Central memory CD4-positive, alpha-beta T cell (primary cell): ENCODE data around the gene PHACTR4.
"Not testable (repeated sequence)": the region's sequence is repeated elsewhere in the genome, so short reads cannot be mapped to it uniquely, and the experiment has no call there.

Experiments used
- DNase-seq: peaks from one replicate; pipeline ENCODE4 v3.0.0; 2022

The PHACTR4 gene

DNA sequence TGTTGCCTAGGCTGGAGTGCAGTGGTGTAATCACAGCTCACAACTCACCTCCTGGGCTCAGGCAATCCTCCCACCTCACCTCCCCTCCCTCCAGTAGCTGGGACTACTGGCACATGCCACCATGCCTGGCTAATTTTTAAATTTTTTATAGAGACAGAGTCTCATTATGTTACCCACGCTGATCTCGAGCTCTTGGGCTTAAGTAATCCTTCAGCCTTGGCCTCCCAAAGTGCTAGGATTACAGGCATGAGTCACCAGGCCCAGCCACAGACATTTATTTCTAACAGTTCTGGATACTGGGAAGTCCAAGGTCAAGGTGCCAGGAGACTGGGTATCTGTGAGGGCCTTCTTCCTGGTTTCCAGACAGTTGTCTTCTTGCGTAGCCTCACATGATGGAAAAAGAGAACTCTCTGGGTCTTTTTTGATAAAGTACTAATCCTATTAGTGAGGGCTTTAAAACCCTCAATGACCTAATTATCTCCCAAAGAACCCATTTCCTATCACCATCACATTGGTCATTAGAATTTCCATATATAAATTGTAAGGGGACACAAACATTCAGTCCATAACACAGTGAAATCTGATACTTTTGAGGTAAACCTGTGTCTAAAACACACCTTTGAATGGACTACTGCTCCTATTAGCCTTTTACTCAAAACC is 67.9 kb downstream of the PHACTR4 start:
- no peak for DNase-seq

DNA sequence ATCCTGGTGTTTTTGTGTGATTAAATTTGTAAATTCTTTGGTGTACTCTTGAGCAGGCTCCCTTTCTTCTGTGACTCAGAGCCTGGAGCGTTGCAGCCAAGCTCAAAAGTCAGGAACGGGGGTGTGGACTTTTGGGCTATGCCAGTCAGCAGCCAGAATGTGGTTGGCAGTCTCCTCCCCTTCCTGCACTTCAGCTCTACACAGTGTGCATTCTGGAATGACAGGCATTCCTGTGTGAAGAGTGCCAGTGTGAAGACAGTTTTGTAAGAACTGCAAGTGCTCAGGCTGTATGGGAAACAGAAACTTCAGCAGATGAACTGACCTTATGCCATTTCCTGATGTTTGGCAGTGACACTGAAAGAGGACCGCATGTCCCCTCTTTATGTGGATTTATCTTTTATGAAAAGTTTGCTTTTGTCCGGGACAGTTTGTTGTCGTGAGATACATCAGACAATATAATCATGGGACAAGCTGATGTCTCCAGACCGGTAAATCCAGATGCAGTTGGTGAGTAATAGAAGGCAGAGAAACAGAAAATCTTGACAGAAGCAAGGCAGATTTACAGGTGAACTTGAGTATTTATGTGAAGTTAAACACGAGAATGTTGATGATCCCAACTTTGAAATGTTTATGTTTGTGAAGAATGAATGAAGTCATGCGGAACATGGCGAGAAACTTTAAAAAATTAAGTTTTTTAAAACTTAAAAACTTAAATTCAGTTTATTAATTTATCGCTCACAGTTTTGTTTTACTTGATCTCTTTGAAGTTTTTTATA is 68.6 kb downstream of the PHACTR4 start:
- no peak for DNase-seq

DNA sequence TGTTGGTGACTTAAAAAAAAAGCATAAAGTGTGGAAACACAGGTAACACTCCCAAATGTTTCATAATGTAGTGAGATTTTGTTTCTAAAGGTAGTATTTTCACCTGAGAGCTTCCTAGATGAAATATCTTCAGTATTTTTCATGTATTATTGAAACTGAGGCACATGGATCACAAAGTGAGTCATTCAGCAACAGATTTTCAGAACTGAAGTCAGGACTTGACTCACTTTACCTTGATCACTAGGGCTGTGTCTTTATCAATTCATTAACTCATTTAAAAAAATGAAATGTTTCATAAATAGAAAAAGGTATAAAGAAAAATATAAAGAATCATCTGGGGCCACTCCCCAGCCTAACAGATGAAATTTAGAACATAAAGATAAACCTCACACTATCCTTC is 69.8 kb downstream of the PHACTR4 start:
- no peak for DNase-seq

DNA sequence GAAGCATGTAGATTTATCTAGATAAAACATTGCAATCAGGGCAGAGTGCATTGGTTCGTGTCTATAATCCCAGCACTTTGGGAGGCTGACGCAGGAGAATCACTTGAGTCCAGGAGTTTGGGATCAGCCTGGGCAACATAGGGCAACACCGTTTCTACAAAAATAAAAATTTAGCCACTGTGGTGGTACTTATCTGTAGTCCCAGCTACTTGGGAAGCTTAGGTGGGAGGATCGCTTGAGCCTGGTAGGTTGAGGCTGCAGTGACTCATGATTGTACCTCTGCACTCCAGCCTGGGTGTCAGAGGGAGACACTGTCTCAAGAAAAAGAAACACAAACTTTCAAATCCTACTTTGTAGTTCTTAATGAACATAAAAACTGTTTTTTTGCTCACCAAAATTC is 72.1 kb downstream of the PHACTR4 start:
- no peak for DNase-seq

DNA sequence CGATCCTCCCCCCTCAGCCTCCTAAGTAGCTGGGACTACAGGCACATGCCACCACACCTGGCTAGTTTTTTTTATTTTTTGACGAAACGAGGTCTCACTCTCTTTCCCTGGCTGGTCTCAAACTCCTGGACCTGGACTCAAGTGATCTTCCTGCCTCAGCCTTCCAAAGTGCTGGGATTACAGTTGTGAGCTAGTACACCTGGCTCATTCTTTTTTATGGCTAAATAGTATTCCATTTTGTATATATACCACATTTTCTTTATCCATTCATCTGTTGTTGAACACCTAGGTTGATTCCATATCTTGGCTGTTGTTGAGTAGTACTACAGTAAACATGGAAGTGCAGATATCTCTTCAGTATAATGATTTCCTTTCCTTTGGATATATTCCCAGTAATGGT is 74.0 kb downstream of the PHACTR4 start:
- no peak for DNase-seq

DNA sequence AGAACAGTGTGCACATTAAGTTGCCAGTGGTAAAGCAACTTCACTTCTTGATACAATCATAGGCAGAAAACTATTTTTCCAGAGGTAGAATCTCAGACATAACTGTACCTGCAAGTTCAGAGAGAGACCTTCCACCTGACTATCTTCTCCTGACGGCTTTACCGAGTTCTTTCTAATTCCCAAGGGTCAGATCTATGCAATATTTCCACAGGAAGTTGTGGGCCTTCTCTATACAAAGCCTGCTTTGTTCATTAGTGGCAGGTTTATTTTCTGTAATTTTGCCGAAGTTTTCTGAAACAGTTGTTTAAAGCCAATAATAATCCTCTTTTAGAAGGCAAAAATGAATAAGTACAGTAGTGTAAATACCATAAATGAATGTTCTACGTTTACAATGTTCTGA is 78.1 kb downstream of the PHACTR4 start:
- no peak for DNase-seq

DNA sequence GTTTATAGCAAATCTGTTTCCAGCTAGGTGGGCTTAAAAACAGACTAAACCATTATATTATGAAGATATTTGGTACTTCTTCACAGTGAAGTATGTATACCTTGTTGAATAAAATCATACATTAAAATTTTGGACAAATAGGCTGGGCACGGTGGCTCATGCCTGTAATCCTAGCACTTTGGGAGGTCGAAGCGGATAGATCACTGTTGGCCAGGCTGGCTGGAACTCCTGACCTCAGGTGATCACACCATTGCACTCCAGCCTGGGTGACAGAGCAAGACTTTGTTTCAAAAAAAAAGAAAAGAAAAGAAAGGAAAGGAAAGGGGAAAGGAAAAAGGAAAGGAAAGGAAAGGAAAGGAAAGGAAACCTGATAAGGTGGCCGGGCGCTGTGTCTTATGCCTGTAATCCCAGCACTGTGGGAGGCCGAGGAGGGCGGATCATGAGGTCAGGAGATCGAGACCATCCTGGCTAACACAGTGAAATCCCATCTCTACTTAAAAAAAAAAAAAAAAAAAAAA is 78.6 kb downstream of the PHACTR4 start:
- not testable (repeated sequence) for DNase-seq

DNA sequence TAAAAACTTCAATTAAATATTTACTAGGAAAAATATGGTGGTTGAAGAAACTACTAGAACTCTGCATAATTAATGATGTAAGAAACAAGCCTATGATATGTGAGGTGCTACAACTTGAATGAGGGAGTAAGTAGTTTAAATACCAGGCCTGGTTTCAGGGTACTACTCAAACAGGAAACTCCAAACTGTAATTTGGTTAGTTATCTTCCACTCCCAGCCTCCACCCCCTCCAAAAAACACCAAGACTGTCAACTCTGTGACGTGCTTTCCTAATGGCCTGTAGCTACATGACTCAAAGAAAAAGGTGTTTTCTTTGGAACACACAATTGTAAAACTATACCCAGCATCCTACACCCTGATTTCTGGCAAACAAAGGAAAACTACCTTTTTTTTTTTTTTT is 80.4 kb downstream of the PHACTR4 start:
- peak; percentile 11 for DNase-seq

DNA sequence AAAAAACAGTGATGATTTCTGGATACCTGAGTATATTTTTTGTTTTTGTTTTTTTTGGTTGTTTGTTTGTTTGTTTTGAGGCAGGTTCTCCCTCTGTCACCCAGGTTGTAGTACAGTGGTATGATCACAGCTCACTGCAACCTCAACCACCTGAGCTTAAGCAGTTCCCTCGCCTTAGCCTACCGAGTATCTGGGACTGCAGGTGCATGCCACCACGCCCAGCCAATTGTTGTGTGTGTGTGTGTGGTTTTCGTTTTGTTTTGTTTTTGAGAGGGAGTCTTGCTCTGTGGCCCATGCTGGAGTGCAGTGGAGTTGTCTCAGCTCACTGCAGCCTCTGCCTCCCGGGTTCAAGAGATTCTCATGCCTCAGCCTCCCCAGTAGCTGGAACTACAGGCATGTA is 81.0 kb downstream of the PHACTR4 start:
- no peak for DNase-seq

DNA sequence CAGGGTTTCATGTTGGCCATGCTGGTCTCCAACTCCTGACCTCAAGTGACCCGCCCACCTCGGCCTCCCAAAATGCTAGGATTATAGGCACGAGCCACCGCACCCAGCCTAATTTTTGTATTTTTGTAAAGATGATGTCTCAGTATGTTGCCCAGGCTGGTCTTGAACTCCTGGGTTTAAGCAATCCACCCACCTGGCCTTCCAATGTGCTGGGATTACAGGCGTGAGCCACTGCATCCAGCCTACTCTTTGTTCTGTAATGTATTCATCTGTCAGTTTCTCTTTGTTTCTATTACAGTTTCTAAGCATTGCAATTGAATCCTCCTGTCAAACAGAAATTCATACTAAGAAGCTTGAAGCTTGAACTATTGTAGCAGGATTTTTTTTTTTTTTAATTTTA is 81.5 kb downstream of the PHACTR4 start:
- no peak for DNase-seq

DNA sequence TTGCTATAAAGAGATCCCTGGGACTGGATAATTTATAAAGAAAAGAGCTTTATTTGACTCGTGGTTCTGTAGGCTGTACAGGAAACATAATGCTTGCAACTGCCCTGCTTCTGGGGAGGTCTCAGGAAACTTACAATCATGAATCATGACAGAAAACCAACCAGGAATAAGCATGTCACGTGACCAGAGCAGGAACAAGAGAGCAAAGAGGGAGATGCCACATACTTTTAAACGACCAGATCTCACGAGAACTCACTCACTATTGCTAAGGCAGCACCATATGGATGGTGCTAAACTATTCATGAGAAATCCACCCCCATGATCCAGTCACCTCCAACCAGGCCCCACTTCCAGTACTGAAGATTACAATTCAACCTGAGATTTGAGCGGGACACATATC is 86.5 kb downstream of the PHACTR4 start:
- no peak for DNase-seq

DNA sequence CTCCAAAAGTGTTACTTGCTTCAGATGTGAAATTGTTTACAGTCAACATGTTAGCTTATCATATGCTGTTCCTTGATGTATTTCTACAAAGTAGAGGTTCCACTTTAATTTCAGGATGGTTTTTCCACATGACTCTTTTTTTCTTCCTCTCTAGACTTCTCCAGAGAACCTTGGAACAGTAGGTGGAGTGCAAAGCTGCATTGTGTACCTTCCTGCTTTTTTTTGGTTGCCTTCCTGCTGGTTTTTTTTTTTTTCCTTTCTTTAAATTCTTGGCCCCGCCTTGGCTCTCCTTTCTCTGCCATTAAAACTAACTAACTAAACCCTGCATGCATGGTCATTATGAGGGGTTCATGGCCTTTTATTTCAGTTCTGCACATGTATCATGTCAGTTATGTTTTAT is 88.1 kb downstream of the PHACTR4 start:
- DNase-seq: no peak

DNA sequence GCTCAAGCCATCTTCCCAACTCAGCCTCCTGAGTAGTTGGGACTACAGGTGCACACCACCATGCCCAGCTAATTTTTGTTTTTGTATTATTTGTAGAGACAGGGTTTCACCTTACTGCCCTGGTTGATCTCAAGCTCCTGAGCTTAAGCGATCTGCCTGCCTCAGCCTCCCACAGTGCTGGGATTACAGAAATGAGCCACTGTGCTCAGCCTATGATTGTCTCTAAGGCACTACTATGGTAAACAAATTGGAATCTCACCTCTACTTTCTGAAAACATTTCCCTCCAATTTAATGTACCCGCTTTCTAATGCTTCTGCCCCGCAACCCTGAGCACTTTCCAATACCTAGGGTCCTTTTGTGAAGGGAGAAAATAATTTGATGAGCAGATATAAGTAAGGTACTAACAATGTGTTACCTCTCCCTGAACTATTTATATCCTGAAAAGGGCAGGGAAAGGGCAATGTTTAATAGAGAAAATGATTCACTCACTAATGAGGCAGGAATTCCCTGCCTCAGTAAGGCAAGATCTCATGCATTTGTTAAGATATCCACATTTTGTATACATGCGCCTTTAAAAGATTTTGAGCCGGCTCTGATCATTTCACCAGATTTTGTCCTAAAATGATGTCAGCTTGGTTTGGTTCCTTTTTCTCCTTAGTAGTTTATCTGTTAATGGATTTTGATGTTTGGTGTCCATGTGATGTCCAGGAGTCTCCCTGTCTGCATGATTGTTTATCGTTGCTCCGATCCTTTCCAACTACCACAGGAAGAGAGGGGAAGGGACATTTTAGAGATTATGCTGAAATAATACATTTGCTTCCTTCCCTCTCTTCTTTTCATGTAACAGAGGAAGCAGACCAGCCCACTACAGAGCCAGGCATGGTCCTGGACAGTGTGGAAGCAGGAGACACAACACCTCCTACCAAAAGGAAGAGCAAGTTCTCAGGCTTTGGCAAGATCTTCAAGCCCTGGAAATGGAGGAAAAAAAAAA is 89.0 kb downstream of the PHACTR4 start:
- DNase-seq: no peak

DNA sequence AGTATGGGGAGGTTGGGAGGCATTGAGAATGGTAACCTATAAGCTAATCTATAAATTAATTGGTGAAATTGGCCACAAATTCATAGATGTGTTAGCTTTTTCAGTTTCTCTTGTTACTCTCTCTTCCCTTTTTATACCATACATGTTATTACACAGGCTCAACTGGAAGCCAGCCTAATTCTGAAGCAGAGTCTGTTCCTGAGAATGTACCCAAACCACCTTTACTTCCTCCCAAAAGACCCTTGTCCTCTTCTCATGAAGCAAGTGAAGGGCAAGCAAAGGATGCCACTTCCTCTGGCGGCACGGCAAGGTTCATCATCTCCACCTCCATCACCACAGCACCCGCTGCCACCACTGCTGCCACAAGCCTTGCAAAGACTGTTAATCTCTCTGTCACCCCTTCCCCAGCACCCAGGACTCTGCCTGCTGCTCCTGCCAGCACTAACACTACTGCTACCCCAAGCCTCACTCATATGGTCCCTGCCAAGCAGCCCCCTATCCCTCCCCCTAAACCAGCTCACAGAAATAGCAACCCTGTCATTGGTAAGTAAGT is 96.8 kb downstream of the PHACTR4 start:
- no peak for DNase-seq

DNA sequence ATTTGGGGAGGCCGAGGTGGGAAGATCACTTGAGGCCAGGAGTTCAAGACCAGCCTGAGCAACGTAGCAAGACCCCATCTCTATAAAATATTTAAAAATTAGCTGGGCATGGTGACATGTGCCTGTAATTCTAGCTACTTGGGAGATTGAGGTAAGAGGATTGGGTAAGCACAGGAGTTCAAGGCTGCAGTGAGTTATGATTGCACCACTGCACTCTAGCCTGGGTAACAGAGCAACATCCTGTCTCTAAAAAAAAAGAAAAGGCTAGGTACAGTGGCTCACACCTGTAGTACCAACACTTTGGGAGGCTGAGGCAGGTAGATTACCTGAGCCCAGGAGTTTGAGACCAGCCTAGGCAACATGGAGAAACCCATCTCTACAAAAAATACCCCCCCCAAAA is 100.6 kb downstream of the PHACTR4 start:
- no peak for DNase-seq

DNA sequence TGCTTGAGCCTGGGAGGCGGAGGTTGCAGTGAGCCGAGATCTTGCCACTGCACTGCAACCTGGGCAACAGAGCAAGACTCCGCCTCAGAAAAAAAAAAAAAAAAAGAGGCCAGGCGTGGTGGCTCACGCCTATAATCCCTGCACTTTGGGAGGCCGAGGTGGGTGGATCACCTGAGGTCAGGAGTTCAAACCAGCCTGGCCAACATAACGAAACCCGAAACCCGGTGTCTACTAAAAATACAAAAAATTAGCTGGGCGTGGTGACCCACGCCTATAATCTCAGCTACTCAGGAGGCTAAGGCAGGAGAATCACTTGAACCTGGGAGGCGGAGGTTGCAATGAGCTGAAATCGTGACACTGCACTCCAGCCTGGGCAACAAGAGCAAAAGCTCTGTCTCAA is 110.0 kb downstream of the PHACTR4 start:
- DNase-seq: not testable (repeated sequence)

DNA sequence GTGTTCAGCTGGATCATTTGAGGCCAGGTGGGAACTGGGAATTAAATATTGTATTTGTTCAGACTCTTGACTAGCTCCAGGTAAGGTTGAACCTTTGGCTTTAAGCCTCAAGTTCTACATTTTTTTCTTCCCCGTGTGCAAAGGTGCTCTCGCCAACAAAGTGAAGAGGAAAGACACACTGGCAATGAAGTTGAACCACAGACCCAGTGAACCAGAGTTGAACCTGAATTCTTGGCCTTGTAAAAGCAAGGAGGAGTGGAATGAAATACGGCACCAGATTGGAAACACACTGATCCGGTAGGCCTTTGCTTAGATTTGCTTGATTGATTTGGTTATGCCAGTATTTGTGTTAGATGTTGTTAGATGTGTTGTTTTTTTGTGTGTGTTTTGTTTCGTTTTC is 110.8 kb downstream of the PHACTR4 start:
- DNase-seq: no peak

DNA sequence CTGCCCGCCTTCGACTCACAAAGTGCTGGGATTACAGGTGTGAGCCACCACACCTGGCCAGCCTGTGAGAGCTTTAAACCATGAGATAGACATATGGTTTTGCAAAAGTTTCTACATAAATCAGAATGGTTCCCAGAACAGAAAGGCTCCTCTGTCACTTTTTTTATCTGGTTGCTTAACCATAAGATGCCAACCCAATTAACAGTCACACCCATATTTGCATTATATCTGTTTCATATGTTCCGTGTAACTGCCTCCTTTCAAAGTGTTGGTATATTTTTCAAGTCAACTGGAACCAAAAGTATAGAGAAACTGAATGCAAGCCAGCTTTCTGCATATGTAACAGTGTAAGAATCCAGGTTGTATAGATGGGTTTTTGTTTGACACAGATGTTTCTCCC is 112.6 kb downstream of the PHACTR4 start:
- DNase-seq: no peak

DNA sequence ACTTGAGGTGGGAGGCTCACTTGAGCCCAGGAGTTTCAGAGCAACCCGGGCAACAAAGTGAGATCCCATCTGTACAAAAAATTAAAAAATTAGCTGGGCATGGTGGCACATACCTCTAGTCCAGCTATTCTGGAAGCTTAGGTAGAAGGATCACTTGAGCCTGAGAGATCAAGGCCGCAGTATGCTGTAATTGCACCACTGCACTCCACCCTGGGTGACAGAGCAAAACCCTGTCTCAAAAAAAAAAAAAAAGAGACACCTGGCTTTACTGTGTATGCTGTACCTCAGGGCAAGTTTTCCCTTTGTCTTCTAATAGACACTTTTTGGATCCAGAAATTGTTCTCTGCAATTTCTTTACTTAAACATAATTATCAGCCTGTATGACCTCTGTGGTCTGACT is 113.2 kb downstream of the PHACTR4 start:
- no peak for DNase-seq

DNA sequence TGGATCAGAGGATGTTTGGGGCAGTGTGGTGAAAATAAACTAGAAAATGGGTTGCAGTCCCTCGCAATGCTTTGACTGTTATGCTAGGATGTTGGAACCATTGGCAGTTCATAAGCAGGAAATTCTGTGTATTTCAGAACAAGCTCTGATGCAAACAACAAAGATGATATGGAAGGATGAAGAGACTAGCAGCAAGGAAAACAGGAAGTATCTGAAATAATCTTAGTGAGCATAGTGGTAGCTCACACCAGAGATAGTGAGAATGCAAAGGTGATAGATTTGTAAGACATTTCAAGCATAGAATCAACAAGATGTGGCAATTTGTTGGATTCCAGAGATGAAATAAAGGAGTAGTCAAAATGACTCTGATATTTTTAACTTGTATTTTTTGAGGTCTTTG is 125.2 kb downstream of the PHACTR4 start:
- no peak for DNase-seq

DNA sequence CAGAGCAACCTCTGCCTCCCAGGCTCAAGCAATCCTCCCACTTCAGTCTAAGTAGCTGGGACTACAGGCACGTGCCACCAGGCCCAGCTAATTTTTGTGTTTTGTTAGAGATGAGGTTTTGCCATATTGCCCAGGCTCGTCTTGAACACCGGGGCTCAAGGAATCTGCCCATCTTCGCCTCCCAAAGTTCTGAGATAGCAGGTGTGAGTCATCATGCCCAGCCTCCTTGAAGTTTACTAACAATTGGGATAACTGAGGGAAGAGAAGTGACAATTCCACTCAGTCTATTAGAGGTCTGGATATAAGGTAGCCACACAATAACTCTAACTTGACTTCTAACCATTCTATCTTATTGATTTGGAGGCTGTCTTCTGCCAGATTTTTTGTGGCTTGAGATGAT is 130.0 kb downstream of the PHACTR4 start:
- no peak for DNase-seq

DNA sequence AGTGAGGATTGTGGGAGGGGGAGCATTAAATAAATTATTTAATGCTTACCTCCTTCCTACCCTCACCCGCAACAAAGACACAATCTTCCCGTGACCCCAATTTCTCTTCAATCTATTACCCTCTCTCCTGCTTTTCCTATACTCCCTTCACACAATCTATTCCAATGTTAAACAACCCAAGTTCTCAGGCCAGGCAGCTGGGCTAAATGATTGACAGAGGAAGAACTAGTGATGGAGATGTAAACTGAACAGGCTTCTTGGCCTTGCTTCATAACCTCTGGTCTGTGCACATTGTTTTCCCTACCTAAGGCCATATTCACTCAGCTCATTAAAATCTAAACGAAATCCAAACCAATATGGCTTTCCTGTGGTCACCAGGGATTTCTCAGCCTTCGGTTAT is 132.4 kb downstream of the PHACTR4 start:
- DNase-seq: no peak

DNA sequence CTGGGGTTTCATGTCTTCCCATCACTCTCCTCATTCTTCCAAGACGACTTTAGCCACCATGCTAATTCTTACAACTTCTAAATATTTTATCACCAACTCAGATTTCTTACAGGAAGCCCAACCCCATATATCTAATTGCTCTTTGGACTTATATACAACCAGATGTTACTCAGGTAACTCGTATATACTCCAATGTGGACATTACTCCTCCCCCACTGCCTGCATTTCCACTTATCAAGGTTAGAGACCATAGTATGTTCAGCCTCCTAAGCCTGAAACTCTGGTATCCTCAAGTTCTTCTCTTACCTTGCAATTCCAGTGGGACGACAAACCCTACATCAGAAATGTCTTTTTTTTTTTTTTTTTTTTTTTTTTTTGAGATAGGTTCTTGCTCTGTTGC is 133.6 kb downstream of the PHACTR4 start:
- DNase-seq: no peak
